Measurements from ENCODE around the gene SGCE.

Gene SGCE

DNA sequence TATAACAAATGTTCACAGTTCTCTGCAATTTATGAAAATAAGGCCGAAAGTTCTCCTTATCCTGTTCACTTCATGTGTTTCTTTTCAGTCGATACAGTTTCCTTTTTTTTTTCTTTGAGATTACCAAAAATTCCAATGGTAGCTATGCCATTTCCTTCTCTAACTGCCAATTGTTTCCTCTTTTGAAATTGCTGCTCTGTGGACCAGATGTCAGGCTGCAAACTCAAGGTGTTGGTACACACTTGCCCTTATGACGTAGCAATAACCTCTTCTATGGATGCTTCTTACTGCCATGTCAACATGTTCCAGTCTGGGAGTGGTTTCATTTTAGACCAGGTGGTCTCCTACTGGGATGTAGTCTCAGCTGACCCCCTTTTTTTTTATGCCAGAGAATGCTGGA lies 93.4 kb downstream of the SGCE start:
- no peak for DNase-seq

DNA sequence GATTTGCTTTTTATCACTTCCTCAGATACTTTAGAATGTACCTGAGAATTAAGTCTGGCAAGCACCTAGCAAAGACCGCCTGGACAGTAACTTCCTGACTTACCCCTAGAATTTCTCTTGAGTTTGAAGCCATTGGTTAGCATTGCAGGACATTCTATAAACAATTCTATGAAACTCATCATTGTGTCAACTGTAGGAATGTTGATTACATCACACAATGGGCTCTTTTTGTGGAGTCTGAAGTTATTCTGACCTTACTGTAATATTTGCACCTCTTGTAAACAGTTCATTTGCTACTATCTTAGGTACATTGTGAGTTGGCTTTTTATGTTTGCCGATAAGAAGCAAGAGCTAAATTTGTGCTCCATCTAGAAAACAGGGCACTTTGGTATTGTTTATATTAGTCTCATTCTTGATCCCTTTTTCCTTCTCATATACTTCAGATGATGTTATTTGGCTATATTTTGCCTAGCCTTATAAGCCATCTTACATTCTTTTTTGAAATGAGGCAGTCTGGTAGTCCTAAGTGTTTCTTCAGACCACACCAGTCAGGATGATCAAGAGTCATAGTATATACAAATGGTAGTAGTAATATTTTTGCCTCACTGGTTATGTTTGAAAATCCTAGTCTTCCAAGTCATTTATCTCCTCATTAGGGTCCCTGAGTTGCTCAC lies 94.0 kb downstream of the SGCE start:
- no peak for DNase-seq

- DNase-seq, result no peak
Measured at GRCh38 chr7:94559972-94560371, 96.0 kb downstream of the SGCE start.

GRCh38 chr7:94557215-94557614 lies 98.7 kb downstream of the SGCE start:
- no peak for DNase-seq

DNA sequence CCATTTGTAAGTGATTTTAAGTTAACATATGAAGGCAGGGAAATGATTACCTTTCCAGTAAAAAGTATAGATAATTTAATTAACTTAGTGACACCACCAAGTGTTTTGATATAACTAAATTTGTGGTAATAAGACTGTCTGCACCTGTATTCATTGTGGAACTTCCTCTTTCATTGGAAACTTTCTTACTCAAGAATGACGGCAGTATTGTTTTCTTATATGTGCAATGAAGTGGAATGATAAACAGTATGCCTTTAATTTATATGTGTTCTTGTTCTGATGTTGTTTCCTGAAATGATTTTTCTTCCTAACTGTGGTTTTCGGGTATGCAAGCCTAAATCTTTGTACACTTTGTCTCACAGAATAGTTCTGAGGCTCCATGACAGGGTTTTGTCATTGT lies 99.9 kb downstream of the SGCE start:
- no peak for DNase-seq

DNA sequence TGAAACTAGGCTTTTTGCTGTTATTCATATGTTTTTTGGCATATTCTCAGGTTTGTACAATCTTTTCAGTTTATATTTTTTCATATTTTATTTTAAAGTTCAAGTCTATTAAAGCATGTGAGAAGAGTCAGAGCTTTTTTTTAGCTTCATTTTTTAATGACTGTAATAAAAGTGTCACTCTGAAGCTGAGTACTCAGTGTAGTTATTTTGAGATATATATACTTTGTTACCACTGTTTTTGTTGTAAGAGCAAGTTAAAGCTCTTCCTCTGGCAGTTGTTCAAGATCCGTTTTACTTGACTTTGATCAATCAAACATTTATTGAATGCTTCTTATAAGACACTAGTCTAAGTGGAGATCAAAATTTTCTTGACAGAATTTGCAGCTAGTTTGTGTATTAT lies 108.8 kb downstream of the SGCE start:
- no peak for DNase-seq

DNA sequence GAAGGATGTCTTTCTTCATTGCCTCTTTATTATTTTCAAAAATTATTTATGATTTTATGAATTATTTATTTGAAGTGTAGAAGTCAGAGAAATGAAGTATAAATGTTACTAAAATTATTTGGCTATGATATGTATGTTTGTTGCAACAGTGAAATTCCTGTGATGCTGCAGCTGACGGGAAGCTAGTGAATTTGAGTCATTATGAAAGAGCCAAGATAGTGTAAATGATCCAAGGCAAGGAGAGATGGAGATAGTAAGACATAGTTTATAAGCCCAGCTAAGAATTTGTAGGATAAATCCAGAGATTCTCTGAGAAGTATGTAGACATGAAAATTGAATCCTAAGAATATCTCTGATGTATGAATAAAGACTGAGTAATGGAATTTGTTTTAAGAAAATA lies 115.5 kb downstream of the SGCE start:
- DNase-seq, result no peak

Measured in CD4-positive, alpha-beta T cell treated with Interleukin-4 for 1 hour (primary cell).